Keratinocyte (primary cell): Measurements from ENCODE around the gene PARD3. TPM values are rescaled to one million over a fixed set of nuclear protein-coding genes. Genes with fewer than 3 reads are reported as not detected.

Experiments
- DNase-seq: peaks from one replicate; pipeline ENCODE4 v3.0.0-alpha.2; 2011; ENCODE audit warnings: low read depth, missing footprints, low spot score
- FAIRE-seq: peaks from 2 replicates; lab custom pipeline; 2011; peaks lifted over from hg19 to GRCh38; lab: Jason Lieb, UNC
- H2AFZ ChIP-seq: 2 replicates; pipeline ENCODE4 v1.6.0; 2012; ENCODE audit warnings: low read length, control low read depth, inconsistent platforms; ENCODE audit not compliant: control insufficient read depth
- H3K27ac ChIP-seq: 2 replicates; pipeline ENCODE4 v1.5.1; 2011; ENCODE audit warnings: low read length; ENCODE audit not compliant: control insufficient read depth, insufficient read depth
- H3K27me3 ChIP-seq: 3 replicates; pipeline ENCODE4 v1.6.0; 2011; ENCODE audit warnings: low read length; ENCODE audit not compliant: control insufficient read depth, insufficient read depth; ENCODE audit errors: extremely low read depth
- H3K36me3 ChIP-seq, 2 experiments: 2 replicates in 1 of 2; 3 replicates in 1 of 2; pipeline ENCODE4 v1.5.1; 2011; ENCODE audit warnings: low read length in 2 of 2, mild to moderate bottlenecking in 1 of 2; ENCODE audit not compliant: control insufficient read depth in 2 of 2, insufficient read depth in 2 of 2; ENCODE audit errors: extremely low read depth in 1 of 2
- H3K4me1 ChIP-seq: 3 replicates; pipeline ENCODE4 v1.5.1; 2011; ENCODE audit warnings: low read length; ENCODE audit not compliant: control insufficient read depth, insufficient read depth; ENCODE audit errors: extremely low read depth
- H3K4me2 ChIP-seq: 3 replicates; pipeline ENCODE4 v1.6.0; 2011; ENCODE audit warnings: low read depth, low read length; ENCODE audit not compliant: control insufficient read depth, insufficient read depth; ENCODE audit errors: extremely low read depth
- H3K4me3 ChIP-seq, 3 experiments: fragments of 200-600 bp in 1 of 3; sonication (generic) in 1 of 3; 2 replicates in 2 of 3; 3 replicates in 1 of 3; pipeline ENCODE4 v1.5.1; 2011 to 2016; ENCODE audit warnings: low read length in 3 of 3, mild to moderate bottlenecking in 3 of 3, control low read depth in 2 of 3, inconsistent platforms in 1 of 3, low read depth in 1 of 3, mixed read lengths in 1 of 3, mixed run types in 1 of 3, moderate library complexity in 1 of 3; ENCODE audit not compliant: control insufficient read depth in 2 of 3, insufficient read depth in 2 of 3; ENCODE audit errors: extremely low read depth in 1 of 3
- H3K79me2 ChIP-seq: 2 replicates; pipeline ENCODE4 v1.6.0; 2012; ENCODE audit warnings: low read length; ENCODE audit not compliant: control insufficient read depth, insufficient read depth
- H3K9ac ChIP-seq: 3 replicates; pipeline ENCODE4 v1.6.0; 2011; ENCODE audit warnings: low read length; ENCODE audit not compliant: control insufficient read depth, insufficient read depth; ENCODE audit errors: extremely low read depth
- H3K9me1 ChIP-seq: 3 replicates; pipeline ENCODE4 v1.6.0; 2011; ENCODE audit warnings: low read length; ENCODE audit not compliant: control insufficient read depth, insufficient read depth; ENCODE audit errors: extremely low read depth
- H3K9me3 ChIP-seq: 2 replicates; pipeline ENCODE4 v1.5.1; 2012; ENCODE audit warnings: low read depth, low read length; ENCODE audit not compliant: control insufficient read depth
- H4K20me1 ChIP-seq: 3 replicates; pipeline ENCODE4 v1.6.0; 2011; ENCODE audit warnings: low read length; ENCODE audit not compliant: control insufficient read depth, insufficient read depth; ENCODE audit errors: extremely low read depth
- CTCF ChIP-seq, 3 experiments: IDR thresholded peaks in 1 of 3; conservative IDR thresholded peaks in 1 of 3; optimal IDR thresholded peaks in 1 of 3; 2 replicates in 2 of 3; 3 replicates in 1 of 3; pipeline versions ENCODE3 to v1.5.1; 2011; ENCODE audit warnings: low read length in 3 of 3, mild to moderate bottlenecking in 3 of 3, moderate library complexity in 2 of 3, control low read depth in 1 of 3, inconsistent platforms in 1 of 3; ENCODE audit not compliant: insufficient read depth in 2 of 3; ENCODE audit errors: extremely low read depth in 1 of 3
- EZH2 ChIP-seq: IDR thresholded peaks from one replicate; pipeline ENCODE4 v1.6.1; 2012; ENCODE audit warnings: inconsistent platforms, mild to moderate bottlenecking, low read length, moderate library complexity
- dilution Hi-C: fragments of 300-500 bp; cut with MboI; formaldehyde crosslinking; loops from one replicate; pipeline ENCODE4 v1.7.0; 2020; ENCODE audit warnings: low sequenced_read_pairs; ENCODE audit not compliant: extremely low pct_ligation_motif_present
- polyA plus RNA-seq, 5 experiments: library from polyadenylated mRNA; depleted of rRNA in 3 of 5; stranded (reverse) in 3 of 5; stranded (forward) in 1 of 5; unstranded in 1 of 5; fragments of >200 nt; gene quantifications; 1 replicate in 1 of 5; 2 replicates in 3 of 5; 3 replicates in 1 of 5; pipeline versions ENCODE4 v1.2.1 to v1.2.3, GENCODE V29; 2011 to 2012; ENCODE audit warnings: missing spikeins in 2 of 5, low read depth in 1 of 5, low replicate concordance in 1 of 5

Gene PARD3
- polyA plus RNA-seq, 1 donor (not counting 4 experiments of a cell fraction or from before 2014, with no cell fraction given) = 46.4 TPM

GRCh38 chr10:34748357-34748756 is 66.7 kb downstream of the PARD3 start:
- Histone ChIP-seq H3K4me2 (no peak overlapping the region), H3K4me3 (no peak overlapping the region), H3K4me1 (peaks cover 35% of the 10 kb centered on the region), H3K36me3 (no peaks in the 10 kb centered on the region), H3K27me3 (no peaks in the 10 kb centered on the region), H3K9me1 (no peaks in the 10 kb centered on the region), H3K27ac (no peak overlapping the region), H2AFZ (no peak overlapping the region), H3K79me2 (peaks cover 59% of the 10 kb centered on the region), H3K9me3 (no peaks in the 10 kb centered on the region), H3K9ac (no peak overlapping the region), H4K20me1 (no peaks in the 10 kb centered on the region)
- FAIRE-seq (no peak), DNase-seq (no peak)
- dilution Hi-C loops = no loop called here
- TF ChIP-seq EZH2 = no peak
- no peak for TF ChIP-seq CTCF (optimal IDR thresholded peaks at IDR 0.05 in 1 of 3, IDR thresholded peaks at IDR 0.05 in 1 of 3, conservative IDR thresholded peaks at IDR 0.05 in 1 of 3; ENCODE audit: extremely low read depth in 1 of 3, insufficient read depth in 2 of 3, low read length in 3 of 3)

GRCh38 chr10:34746094-34746493 is 69.0 kb downstream of the PARD3 start:
- Histone ChIP-seq H3K4me1 (peaks cover 48% of the 10 kb centered on the region), H2AFZ (no peak overlapping the region), H3K9me1 (no peaks in the 10 kb centered on the region), H3K4me3 (no peak overlapping the region), H3K9me3 (no peaks in the 10 kb centered on the region), H4K20me1 (no peaks in the 10 kb centered on the region), H3K36me3 (no peaks in the 10 kb centered on the region), H3K27me3 (no peaks in the 10 kb centered on the region), H3K27ac (peak overlapping the region; percentile 15), H3K4me2 (no peak overlapping the region), H3K79me2 (peaks cover 64% of the 10 kb centered on the region), H3K9ac (no peak overlapping the region)
- DNase-seq (no peak), FAIRE-seq (no peak)
- TF ChIP-seq EZH2 = no peak
- TF ChIP-seq CTCF (optimal IDR thresholded peaks at IDR 0.05 in 1 of 3, IDR thresholded peaks at IDR 0.05 in 1 of 3, conservative IDR thresholded peaks at IDR 0.05 in 1 of 3; ENCODE audit: extremely low read depth in 1 of 3, insufficient read depth in 2 of 3, low read length in 3 of 3) = peak in 1 of 3 experiments; percentile 16
- dilution Hi-C loops = no loop called here
